Measurements from ENCODE around the gene PLET1. TPM values are rescaled to one million over a fixed set of nuclear protein-coding genes. Genes with fewer than 3 reads are reported as not detected.

The PLET1 gene
- total RNA-seq, 1 donor: not detected

DNA sequence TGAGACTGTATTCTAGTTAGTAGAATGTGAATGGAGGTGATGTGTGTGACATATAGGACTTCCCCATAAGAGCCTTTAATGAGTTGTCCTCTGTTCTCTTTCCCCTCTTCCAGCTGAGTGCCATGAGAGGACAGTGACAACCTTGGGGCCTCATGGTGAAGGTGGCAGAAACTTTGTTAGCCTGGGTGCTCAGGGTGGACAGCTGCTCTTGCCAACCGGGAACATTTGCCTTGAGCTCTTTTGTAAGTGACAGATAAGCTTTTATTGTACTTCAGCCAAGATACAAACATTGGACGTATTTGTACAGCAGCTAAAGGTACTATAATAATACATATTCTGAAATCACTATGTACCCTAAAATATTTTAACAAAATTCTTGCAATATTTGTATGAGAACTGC is 33.0 kb upstream of the PLET1 start:
- TF ChIP-seq, protein P1, sequence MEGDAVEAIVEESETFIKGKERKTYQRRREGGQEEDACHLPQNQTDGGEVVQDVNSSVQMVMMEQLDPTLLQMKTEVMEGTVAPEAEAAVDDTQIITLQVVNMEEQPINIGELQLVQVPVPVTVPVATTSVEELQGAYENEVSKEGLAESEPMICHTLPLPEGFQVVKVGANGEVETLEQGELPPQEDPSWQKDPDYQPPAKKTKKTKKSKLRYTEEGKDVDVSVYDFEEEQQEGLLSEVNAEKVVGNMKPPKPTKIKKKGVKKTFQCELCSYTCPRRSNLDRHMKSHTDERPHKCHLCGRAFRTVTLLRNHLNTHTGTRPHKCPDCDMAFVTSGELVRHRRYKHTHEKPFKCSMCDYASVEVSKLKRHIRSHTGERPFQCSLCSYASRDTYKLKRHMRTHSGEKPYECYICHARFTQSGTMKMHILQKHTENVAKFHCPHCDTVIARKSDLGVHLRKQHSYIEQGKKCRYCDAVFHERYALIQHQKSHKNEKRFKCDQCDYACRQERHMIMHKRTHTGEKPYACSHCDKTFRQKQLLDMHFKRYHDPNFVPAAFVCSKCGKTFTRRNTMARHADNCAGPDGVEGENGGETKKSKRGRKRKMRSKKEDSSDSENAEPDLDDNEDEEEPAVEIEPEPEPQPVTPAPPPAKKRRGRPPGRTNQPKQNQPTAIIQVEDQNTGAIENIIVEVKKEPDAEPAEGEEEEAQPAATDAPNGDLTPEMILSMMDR (IDR thresholded peaks at IDR 0.05; ENCODE audit: insufficient read depth, low read length): no peak
- no peak overlapping the region for H3K4me3 ChIP-seq (ENCODE audit: low read depth, low read length)
- peak; percentile 22 for DNase-seq (ENCODE audit: low read depth)

DNA sequence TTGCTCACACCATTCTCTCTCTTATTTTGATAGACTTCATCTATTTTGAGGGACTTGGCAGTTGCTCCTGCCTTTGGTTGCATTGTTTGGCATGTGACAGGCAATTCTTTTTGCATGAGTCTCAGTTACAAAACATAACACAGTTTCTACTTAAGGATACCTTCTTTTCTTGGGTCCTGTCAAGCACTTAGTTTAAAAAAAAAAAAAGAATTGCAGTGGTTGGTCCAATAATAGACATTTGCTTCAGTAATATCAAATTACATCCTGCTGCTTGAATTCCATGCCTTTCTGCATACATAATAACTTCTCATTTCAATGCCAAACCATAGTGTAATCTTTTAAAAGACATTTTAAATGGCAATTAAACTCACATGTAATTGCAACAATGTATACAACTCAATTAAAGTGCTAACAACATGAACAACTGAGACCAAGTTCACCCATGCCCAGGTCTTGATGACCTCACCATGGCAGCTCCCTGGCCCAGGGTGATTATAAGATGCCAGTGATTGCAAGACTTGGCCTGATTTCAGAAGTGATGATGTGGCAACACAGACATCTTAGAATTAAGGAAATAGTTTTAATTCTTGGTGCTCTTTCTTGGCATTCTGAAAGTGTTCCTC is 32.2 kb upstream of the PLET1 start:
- TF ChIP-seq, protein P1 (IDR thresholded peaks at IDR 0.05; ENCODE audit: insufficient read depth, low read length): no peak
- DNase-seq (ENCODE audit: low read depth): peak; percentile 97
- no peak overlapping the region for H3K4me3 ChIP-seq (ENCODE audit: low read depth, low read length)

DNA sequence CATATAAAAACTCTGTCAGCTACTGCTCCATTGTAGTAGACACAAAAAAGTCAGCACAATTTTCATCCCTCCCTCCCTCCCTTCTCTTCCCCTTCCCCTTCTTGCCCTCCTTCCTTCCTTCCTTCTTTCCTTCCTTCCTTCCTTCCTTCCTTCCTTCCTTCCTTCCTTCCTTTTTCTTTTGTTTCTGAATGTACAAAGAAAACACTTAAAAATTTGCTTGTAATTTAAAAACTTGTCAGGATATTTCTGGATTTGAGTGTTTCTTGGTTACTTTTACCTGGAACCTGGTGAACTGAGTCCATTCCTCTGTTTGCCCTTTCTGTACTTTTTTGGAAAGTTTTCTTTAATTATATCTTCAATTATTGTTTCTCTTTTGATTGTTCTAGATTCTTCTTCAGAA is 31.5 kb upstream of the PLET1 start:
- no peak for DNase-seq (ENCODE audit: low read depth)
- TF ChIP-seq, protein P1 (IDR thresholded peaks at IDR 0.05; ENCODE audit: insufficient read depth, low read length): no peak
- no peak overlapping the region for H3K4me3 ChIP-seq (ENCODE audit: low read depth, low read length)

DNA sequence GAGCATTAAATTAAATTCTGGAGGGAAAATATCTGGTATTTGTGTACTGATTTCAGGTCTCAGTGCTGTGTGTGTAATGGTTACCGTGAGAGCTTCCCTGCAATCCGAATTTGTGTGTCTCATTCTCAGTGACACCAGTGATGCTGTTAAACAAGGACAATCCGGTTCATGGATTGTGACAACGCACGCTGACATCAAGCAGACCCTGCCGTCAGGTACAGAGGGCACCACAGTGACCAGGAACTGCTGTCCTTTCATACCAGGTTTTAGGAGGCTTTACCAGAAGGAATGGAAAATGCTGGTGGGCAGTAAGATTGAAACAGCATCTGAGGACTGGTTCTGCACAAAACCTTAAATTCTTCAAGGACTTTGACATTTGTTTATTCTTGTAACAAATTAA is 30.5 kb upstream of the PLET1 start:
- DNase-seq (ENCODE audit: low read depth): no peak
- peak overlapping the region; percentile 6 for H3K4me3 ChIP-seq (ENCODE audit: low read depth, low read length)
- TF ChIP-seq, protein P1 (IDR thresholded peaks at IDR 0.05; ENCODE audit: insufficient read depth, low read length): no peak

DNA sequence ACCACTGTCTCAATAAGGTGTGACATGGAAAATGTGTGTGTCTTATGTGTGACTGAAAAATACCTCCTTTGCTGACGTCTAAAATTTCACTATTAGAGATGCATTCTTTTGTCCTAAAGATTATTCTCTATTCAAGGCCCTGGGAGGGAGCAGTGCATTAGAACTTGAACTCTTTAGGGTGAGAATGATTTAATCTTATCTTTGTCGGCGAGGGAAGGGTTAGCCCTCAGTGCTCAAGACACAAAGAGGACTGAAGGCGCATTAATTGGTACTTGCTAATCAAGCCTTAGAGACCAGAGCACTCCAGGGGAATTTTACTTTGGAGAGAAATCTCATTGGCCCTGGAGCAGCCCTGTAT is 29.8 kb upstream of the PLET1 start:
- TF ChIP-seq, protein P1 (IDR thresholded peaks at IDR 0.05; ENCODE audit: insufficient read depth, low read length): no peak
- peak; percentile 21 for DNase-seq (ENCODE audit: low read depth)
- H3K4me3 ChIP-seq (ENCODE audit: low read depth, low read length): peak overlapping the region; percentile 78

DNA sequence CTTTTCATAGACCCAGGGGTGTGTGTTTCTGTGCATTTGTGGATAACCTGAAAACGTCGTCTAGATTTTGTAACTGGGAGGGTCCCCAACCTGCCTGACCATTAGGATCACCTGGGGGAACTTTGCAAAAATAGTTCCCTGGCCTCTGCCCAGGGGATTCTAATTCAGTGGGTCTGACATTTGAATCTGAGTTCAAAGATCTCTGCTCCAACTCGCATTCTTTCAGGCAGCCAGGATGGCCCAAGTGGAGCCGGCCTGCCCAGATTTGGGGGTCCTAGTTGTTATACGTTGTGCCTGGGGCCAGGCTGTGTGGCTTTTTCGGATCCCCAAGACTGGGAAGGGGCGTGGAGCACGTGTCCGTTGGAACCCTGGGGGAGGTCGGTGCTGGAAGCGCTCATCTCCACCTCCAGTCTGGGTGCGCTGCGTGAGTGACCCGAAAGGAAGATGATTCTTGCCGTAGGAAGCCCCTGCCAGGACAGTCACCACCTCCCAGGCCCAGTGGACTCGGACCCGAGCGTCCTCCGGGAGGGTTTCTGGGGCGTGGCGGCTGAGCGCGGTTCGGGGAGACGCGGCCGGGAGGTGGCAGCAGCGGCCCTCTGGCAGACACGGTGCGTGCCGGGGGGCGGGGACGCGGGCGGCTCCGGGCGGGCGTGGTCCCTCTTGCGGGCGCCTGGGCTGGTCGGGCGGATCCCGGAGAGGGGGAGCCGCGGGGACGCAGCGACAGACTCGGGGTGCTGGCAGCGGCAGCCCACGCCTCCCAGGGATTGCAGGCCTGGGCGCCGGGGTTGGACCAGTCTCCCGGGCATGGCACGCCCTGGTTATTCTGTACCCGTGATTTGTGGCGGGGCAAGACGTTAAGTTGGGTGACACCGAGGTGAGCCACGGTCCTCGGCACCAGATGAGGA is 29.2 kb upstream of the PLET1 start:
- H3K4me3 ChIP-seq (ENCODE audit: low read depth, low read length): peak overlapping the region; percentile 78
- DNase-seq (ENCODE audit: low read depth): peak; percentile 52
- TF ChIP-seq, protein P1 (IDR thresholded peaks at IDR 0.05; ENCODE audit: insufficient read depth, low read length): peak; percentile 66

Measured in fibroblast of the aortic adventitia (primary cell).